Measurements from ENCODE around the gene NPY.

Gene NPY

GRCh38 chr7:24328050-24328449, 44.1 kb downstream of the NPY start:
- Histone ChIP-seq H3K36me3 (ENCODE audit: control insufficient read depth, insufficient read depth, low read length) (no peaks in the 10 kb centered on the region), H3K4me3 (replicated peaks; ENCODE audit: low read depth, low read length) (no peak overlapping the region), H3K27me3 (replicated peaks; ENCODE audit: control insufficient read depth, insufficient read depth, low read length) (no peaks in the 10 kb centered on the region)
- no peak for DNase-seq (ENCODE audit: extremely low read depth, insufficient read length)
- TF ChIP-seq, protein P1, sequence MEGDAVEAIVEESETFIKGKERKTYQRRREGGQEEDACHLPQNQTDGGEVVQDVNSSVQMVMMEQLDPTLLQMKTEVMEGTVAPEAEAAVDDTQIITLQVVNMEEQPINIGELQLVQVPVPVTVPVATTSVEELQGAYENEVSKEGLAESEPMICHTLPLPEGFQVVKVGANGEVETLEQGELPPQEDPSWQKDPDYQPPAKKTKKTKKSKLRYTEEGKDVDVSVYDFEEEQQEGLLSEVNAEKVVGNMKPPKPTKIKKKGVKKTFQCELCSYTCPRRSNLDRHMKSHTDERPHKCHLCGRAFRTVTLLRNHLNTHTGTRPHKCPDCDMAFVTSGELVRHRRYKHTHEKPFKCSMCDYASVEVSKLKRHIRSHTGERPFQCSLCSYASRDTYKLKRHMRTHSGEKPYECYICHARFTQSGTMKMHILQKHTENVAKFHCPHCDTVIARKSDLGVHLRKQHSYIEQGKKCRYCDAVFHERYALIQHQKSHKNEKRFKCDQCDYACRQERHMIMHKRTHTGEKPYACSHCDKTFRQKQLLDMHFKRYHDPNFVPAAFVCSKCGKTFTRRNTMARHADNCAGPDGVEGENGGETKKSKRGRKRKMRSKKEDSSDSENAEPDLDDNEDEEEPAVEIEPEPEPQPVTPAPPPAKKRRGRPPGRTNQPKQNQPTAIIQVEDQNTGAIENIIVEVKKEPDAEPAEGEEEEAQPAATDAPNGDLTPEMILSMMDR (IDR thresholded peaks at IDR 0.05; ENCODE audit: insufficient read depth, low read length, poor library complexity, severe bottlenecking): no peak

GRCh38 chr7:24328894-24329293, 44.9 kb downstream of the NPY start:
- Histone ChIP-seq H3K27me3 (replicated peaks; ENCODE audit: control insufficient read depth, insufficient read depth, low read length) (no peaks in the 10 kb centered on the region), H3K4me3 (replicated peaks; ENCODE audit: low read depth, low read length) (no peak overlapping the region), H3K36me3 (ENCODE audit: control insufficient read depth, insufficient read depth, low read length) (no peaks in the 10 kb centered on the region)
- TF ChIP-seq, protein P1 (IDR thresholded peaks at IDR 0.05; ENCODE audit: insufficient read depth, low read length, poor library complexity, severe bottlenecking): no peak
- DNase-seq (ENCODE audit: extremely low read depth, insufficient read length): no peak

GRCh38 chr7:24334012-24334411, 50.0 kb downstream of the NPY start:
- TF ChIP-seq, protein P1 (IDR thresholded peaks at IDR 0.05; ENCODE audit: insufficient read depth, low read length, poor library complexity, severe bottlenecking): no peak
- no peak for DNase-seq (ENCODE audit: extremely low read depth, insufficient read length)
- H3K27me3 ChIP-seq (replicated peaks; ENCODE audit: control insufficient read depth, insufficient read depth, low read length): no peaks in the 10 kb centered on the region
- H3K36me3 ChIP-seq (ENCODE audit: control insufficient read depth, insufficient read depth, low read length): no peaks in the 10 kb centered on the region
- no peak overlapping the region for H3K4me3 ChIP-seq (replicated peaks; ENCODE audit: low read depth, low read length)

- Histone ChIP-seq H3K27me3 (replicated peaks; ENCODE audit: control insufficient read depth, insufficient read depth, low read length) (no peaks in the 10 kb centered on the region), H3K36me3 (ENCODE audit: control insufficient read depth, insufficient read depth, low read length) (no peaks in the 10 kb centered on the region), H3K4me3 (replicated peaks; ENCODE audit: low read depth, low read length) (no peak overlapping the region)
- TF ChIP-seq, protein P1 (IDR thresholded peaks at IDR 0.05; ENCODE audit: insufficient read depth, low read length, poor library complexity, severe bottlenecking): no peak
- no peak for DNase-seq (ENCODE audit: extremely low read depth, insufficient read length)
These were observed 50.6 kb downstream of the NPY start for GRCh38 chr7:24334627-24335026.

DNA sequence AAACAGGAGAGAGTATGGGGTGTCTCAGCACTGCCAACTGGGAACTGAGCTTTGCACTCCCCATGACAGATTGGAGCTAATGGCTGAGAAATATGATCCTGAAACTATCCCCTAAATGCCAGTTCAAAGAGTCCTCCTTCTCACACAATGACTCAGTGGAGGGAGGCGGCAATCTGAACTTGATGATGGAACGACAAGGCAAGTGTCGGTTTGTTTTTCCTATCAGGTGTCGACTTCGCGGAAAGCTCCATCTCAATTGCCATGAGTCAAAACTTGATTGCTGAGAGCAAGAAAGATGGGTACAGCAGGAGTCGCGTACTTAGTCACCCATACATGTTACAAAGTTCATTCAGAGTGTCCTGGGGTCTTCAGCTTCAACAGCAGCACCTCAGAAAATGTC, 52.5 kb downstream of the NPY start:
- no peaks in the 10 kb centered on the region for H3K27me3 ChIP-seq (replicated peaks; ENCODE audit: control insufficient read depth, insufficient read depth, low read length)
- no peak for DNase-seq (ENCODE audit: extremely low read depth, insufficient read length)
- TF ChIP-seq, protein P1 (IDR thresholded peaks at IDR 0.05; ENCODE audit: insufficient read depth, low read length, poor library complexity, severe bottlenecking): no peak
- no peaks in the 10 kb centered on the region for H3K36me3 ChIP-seq (ENCODE audit: control insufficient read depth, insufficient read depth, low read length)
- no peak overlapping the region for H3K4me3 ChIP-seq (replicated peaks; ENCODE audit: low read depth, low read length)

DNA sequence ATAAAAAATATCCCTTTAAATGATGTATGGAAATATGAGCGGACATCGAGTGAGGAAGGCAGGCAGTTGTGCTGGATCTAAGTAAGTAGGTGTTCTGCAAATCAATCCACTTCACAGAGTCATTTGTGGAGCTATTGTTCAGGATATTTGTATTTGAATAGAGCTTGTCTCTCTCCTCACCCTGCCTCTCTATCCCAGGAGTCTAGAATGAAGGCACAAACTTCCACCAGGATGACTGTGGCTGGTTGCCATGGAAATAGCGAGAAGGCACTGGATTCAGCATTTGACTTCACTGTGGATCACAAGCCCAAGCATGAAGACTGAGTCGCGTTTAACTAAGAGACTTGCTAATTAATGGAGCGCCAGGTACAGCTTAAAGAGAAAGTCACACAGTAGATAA, 53.2 kb downstream of the NPY start:
- Histone ChIP-seq H3K4me3 (replicated peaks; ENCODE audit: low read depth, low read length) (no peak overlapping the region), H3K27me3 (replicated peaks; ENCODE audit: control insufficient read depth, insufficient read depth, low read length) (no peaks in the 10 kb centered on the region), H3K36me3 (ENCODE audit: control insufficient read depth, insufficient read depth, low read length) (no peaks in the 10 kb centered on the region)
- no peak for DNase-seq (ENCODE audit: extremely low read depth, insufficient read length)
- TF ChIP-seq, protein P1 (IDR thresholded peaks at IDR 0.05; ENCODE audit: insufficient read depth, low read length, poor library complexity, severe bottlenecking): no peak

Data from GM06990 (cell line).